C4-2B (cell line): Measurements from ENCODE around the gene SF3A1.

Source experiments
- CTCF ChIP-seq: fragments of 450-650 bp; conservative IDR thresholded peaks from 2 replicates; pipeline ENCODE4 v1.5.1; 2017; ENCODE audit warnings: mild to moderate bottlenecking
- ZFX ChIP-seq: fragments of 450-650 bp; IDR thresholded peaks from 2 replicates; pipeline ENCODE4 v1.6.1; 2017

DNA sequence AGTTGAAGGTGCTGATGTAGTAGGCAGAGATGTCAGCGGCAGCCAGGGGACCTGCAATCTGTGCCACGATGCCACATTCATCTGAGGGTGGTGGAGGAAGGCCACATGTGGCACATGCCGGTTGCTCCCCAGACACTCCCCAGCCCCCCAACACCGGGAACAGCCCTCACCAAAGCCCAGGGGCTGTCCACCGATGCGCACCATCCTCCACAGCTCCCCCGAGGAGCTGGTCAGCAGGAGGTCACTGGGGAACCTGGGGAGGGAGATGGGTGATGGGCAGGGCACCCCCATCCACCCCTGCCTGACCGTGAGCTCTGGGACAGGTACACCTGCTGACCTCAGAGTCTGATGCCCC is 70.9 kb downstream of the SF3A1 start:
- no peak for TF ChIP-seq CTCF
- no peak for TF ChIP-seq ZFX
